Natural killer cell (primary cell): ENCODE results near the gene EFHC1. TPM values are rescaled to one million over a fixed set of nuclear protein-coding genes. Genes with fewer than 3 reads are reported as not detected.

ENCODE experiments used
- ATAC-seq, 3 donors: fragments of 150-1000 bp in 2 of 3; fragments of 200-7000 bp in 1 of 3; cut with Tn5 transposase; 1 replicate in 1 of 3; 2 replicates in 2 of 3; pipeline ENCODE4 v1.10.0; 2021; ENCODE audit warnings: mild to moderate bottlenecking in 2 of 3, moderate library complexity in 2 of 3
- DNase-seq, 2 donors: peaks; one replicate each; pipeline versions ENCODE4 v3.0.0 to v3.0.0-alpha.2; 2013 to 2021; ENCODE audit warnings: mixed read lengths in 1 of 2
- H3K27ac ChIP-seq: one replicate; pipeline ENCODE4 v1.5.1; 2013; ENCODE audit warnings: mild to moderate bottlenecking, low read length
- H3K27me3 ChIP-seq: one replicate; pipeline ENCODE4 v1.6.1; 2013; ENCODE audit warnings: low read length; ENCODE audit not compliant: control insufficient read depth, insufficient read depth
- H3K36me3 ChIP-seq: one replicate; pipeline ENCODE4 v1.6.1; 2013; ENCODE audit warnings: low read length; ENCODE audit not compliant: control insufficient read depth, insufficient read depth
- H3K4me1 ChIP-seq: one replicate; pipeline ENCODE4 v1.6.1; 2013; ENCODE audit warnings: low read length; ENCODE audit not compliant: control insufficient read depth, insufficient read depth
- H3K4me3 ChIP-seq: one replicate; pipeline ENCODE4 v1.5.1; 2013; ENCODE audit warnings: low read length
- H3K9me3 ChIP-seq: one replicate; pipeline ENCODE4 v1.6.1; 2013; ENCODE audit warnings: low read length; ENCODE audit not compliant: control insufficient read depth, insufficient read depth
- H3K27ac Mint-ChIP-seq, 2 donors: one replicate each; pipeline ENCODE4 v1.8.0; 2022; ENCODE audit warnings: mild to moderate bottlenecking in 2 of 2, mixed read lengths in 2 of 2, moderate library complexity in 1 of 2
- H3K27me3 Mint-ChIP-seq, 2 donors: one replicate each; pipeline ENCODE4 v1.8.0; 2022; ENCODE audit warnings: low read depth in 2 of 2, mixed read lengths in 2 of 2
- H3K36me3 Mint-ChIP-seq: one replicate; pipeline ENCODE4 v1.8.0; 2022; ENCODE audit warnings: mixed read lengths
- H3K4me1 Mint-ChIP-seq, 2 donors: one replicate each; pipeline ENCODE4 v1.8.0; 2022; ENCODE audit warnings: mixed read lengths in 2 of 2
- H3K4me3 Mint-ChIP-seq: one replicate; pipeline ENCODE4 v1.8.0; 2022; ENCODE audit warnings: mild to moderate bottlenecking, moderate library complexity, mixed read lengths
- H3K9me3 Mint-ChIP-seq, 2 donors: one replicate each; pipeline ENCODE4 v1.8.0; 2022; ENCODE audit warnings: mixed read lengths in 2 of 2
- CTCF ChIP-seq: fragments of 200-600 bp; IDR thresholded peaks from one replicate; pipeline ENCODE4 v1.8.0; 2022; ENCODE audit warnings: antibody characterized with exemption
- WGBS: methylation state at CpG from one replicate; pipeline ENCODE4 v1.1.7; 2013; ENCODE audit warnings: missing lambda C conversion rate; ENCODE audit not compliant: insufficient coverage; 5-methylcytosine and 5-hydroxymethylcytosine counted together
- intact Hi-C: fragments of 100-400 bp; cut with micrococcal nuclease; formaldehyde crosslinking; loops from one replicate; pipeline ENCODE4 v1.14.2; 2022
- total RNA-seq, 4 donors: library from RNA; stranded (reverse); fragments of 120-200 nt in 1 of 4; gene quantifications; one replicate each; pipeline versions ENCODE4 v1.2.3 to v1.2.4, GENCODE V29; 2013 to 2022

Gene EFHC1
- total RNA-seq, 3 donors from 2014 or later (not counting 1 experiment from before 2014, with no cell fraction given): 10.7 to 20.9 (median 13.7) TPM

DNA sequence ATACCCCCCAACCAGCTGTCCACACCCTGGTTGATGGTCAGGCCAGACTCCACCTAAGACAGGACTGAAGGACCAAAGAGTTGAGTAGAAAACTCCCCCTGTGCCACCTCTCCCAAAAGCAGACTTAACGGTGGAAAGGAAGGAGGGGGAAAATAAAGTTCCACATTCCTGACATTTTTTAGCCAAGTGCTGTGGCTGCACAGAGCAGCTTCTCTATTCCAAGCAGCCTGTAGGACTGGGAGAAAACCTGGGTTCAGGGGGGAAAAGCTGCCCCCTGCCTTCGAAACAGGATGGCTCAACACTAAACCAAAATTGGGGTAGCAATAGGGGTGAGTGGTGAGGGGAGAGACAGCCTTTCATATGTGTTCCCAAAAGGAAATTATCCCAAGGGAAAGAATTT, 153.2 kb downstream of the EFHC1 start:
- TF ChIP-seq CTCF: no peak
- Mint-ChIP-seq H3K4me1 (peaks cover 65 to 67% of the 10 kb centered on the region in 2 donors), H3K9me3 (no peaks in the 10 kb centered on the region), H3K27me3 (no peaks in the 10 kb centered on the region), H3K4me3 (no peak overlapping the region), H3K27ac (peak overlapping the region; percentile 87 to 91), H3K36me3 (no peaks in the 10 kb centered on the region)
- WGBS: 96% methylated on average over 2 of the region's 2 CpGs
- H3K36me3 ChIP-seq: no peaks in the 10 kb centered on the region
- intact Hi-C loops: no loop called here
- H3K4me3 ChIP-seq: no peak overlapping the region
- no peaks in the 10 kb centered on the region for H3K9me3 ChIP-seq
- peaks cover 40% of the 10 kb centered on the region for H3K4me1 ChIP-seq
- ATAC-seq (no peak), DNase-seq (no peak)
- H3K27ac ChIP-seq: no peak overlapping the region
- H3K27me3 ChIP-seq: no peaks in the 10 kb centered on the region

Other genes with a start within 250 kb of the EFHC1 start
- not detected for gene IL17A, start 234.0 kb upstream of the EFHC1 start, total RNA-seq
- not detected for gene IL17F, start 175.8 kb upstream of the EFHC1 start, total RNA-seq
- 10 to 100 TPM; 26.4 to 46.2 (median 31.5) TPM for gene MCM3, start 135.6 kb upstream of the EFHC1 start, total RNA-seq
- gene PAQR8, start 58.2 kb upstream of the EFHC1 start, total RNA-seq: 1 to 10 TPM; 2.4 to 5.0 (median 4.6) TPM
- 10 to 100 TPM; 16.2 to 20.0 (median 19.2) TPM for gene TRAM2, start 156.7 kb downstream of the EFHC1 start, total RNA-seq